ENCODE measurements around the gene ESX1.
"Not testable (repeated sequence)": the region's sequence is repeated elsewhere in the genome, so short reads cannot be mapped to it uniquely, and the experiment has no call there.

ESX1 gene

DNA sequence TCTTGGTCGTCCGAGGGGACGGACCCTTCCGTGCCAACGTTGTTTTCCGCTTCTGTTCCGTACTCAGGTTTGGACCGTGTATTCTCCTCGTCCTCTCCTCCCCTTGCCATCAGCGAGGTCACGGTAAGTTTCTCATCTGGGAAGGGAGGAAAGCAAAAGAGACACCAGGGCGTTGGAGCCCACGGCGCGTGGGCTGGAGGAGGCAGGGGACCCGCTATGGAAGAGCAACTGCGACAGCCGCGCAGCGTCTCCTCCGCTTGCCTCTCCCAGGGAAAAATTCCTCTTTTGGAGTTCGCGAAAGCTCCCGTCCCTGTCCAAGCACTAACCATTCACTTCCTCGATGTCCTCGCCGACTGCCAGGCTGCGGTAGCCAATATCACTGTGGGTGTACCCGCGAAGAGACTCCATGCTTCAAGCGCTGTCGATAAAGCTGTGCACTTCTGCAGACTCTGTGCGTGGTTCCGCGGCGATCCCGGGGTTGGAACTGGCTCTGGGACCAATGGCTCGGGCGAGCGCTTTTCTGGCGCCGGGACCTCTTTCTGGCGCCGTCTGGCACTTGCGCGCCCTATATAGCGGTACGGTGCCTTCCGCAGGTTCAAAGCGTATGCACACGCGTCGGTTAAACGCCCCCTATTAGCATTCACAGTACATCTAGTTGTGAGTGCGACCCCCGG lies at the start of gene ESX1:
Gene ESX1, minus strand, starts transcription at position 492 of the 674 bp plus-strand sequence. Its CDS starts 84 bp downstream, at position 408.
- no peak for DNase-seq (ENCODE audit: low read depth in 3 of 3, low spot score in 1 of 3)

DNA sequence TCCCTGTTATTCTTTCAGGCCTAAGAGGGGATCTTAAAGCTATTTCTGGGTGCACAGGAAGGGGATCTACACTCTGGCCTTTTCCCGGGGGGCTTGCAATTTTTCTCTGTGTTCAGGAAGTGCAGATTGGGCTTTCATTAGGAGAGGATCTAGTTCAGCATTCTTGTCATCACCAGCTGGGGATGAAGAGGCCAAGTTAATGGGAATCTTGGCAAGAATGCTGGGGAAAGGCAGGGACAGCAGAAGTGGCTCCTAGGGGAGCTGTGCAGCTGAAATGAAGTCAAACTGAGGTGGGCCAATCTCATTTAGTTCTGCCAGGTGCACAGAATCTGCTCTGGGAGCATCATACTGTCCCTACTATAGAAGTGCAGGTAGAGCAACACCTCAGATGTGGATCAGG lies 40.9 kb upstream of the ESX1 start:
- no peak for DNase-seq (ENCODE audit: low read depth in 3 of 3, low spot score in 1 of 3)

DNA sequence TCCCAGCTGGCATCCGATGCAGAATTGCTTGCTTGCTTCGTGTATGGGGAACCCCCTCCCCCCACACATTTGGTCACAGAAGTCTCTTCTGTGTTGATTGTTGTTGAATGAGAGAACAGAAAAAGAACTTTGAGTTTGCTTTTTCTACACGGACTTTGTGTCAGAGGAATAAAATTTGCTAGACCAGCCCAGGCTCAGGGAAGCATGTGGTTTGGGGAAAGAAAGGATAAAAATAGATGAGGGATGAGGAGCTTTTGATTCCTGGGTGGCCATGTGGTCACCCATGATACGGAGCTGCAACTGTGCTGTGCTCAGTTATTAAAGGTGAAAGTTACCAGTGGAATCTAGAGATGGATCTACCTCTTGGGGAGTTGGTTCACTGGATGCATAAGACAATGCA lies 34.2 kb upstream of the ESX1 start:
- no peak for DNase-seq (ENCODE audit: low read depth in 3 of 3, low spot score in 1 of 3)

DNA sequence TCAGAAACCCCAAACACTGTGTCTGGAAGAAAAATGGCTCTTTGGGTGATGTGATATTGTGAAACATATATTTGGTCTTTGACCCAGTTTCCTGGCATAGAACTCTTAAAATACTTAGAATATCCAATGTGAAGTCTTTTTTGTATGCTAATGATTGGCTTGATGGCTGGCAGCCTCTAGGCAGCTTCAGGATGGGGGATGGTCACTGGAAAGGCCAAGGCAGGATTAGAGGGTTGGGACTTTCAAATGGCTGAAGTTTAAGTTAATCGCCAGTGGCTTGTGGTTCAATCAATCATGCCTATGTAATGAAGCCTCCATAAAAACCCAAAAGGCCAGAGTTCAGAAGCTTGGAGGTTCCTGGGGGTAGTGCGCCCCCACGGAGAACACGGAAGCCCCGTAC lies 33.5 kb upstream of the ESX1 start:
- DNase-seq (ENCODE audit: low read depth in 3 of 3, low spot score in 1 of 3) = no peak

DNA sequence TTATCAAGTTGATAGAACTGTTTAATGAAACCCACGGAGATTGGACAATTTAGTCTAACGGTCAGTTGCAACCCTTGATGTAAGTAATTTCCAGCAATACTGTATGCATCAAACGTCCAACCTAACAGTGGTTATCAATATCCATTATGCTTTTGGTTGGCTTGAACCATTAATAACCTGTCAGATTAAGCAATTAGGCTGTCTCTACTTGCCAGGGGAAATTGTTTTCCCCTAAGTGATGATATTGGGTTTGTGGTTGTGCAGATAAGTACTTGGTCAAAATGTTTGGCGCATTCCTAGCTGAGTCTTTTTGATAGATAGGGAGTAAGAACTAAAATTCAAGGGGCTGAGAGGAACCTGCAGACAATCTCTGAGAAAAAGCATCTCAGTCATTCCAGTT lies 30.5 kb upstream of the ESX1 start:
- no peak for DNase-seq (ENCODE audit: low read depth in 3 of 3, low spot score in 1 of 3)

DNA sequence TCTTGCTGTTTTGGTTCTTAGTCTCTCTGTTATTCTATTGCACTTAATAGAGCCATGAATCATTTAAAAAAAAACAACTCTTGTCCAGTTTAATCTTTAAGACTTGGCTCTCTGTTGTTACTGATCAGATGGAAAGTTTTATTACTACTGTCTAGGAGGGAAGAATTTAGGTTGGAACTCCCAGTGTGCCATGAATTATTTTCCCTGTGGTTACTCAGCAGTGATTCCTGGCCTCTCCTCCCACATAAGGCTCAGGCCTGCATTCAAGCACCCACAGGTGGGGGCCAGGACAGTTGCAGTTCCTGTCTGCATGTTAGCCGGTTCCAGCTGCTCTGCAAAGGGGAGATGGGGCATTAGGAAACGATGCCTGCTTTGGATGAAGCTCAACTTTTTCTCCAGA lies 29.8 kb upstream of the ESX1 start:
- no peak for DNase-seq (ENCODE audit: low read depth in 3 of 3, low spot score in 1 of 3)

DNA sequence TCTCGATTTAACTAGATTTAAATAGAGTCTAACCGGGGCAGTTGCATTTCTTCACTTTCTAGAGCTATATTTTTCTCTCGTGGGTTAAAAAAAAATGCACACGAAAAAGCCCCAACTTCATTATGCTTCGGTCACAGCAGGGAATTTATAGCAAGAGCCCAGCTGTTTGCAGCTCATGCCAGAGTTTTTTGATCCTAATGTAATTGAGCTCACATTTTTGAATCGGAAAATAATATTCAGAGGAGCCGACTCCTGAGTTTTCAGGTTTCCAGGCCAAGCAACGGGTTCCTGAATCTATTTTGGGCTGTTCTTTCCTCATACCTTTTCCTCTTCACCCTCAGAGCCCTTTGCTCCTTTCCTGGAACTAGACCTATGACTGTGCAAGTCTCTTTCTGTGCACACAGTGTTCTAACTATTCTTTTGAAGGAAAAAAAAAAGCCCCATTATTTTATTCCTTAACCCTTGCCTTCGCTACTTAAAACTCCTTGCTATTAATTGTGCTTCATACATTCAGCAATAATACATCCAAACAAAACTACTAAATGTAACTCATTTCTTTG lies 27.5 kb upstream of the ESX1 start:
- no peak for DNase-seq (ENCODE audit: low read depth in 3 of 3, low spot score in 1 of 3)

DNA sequence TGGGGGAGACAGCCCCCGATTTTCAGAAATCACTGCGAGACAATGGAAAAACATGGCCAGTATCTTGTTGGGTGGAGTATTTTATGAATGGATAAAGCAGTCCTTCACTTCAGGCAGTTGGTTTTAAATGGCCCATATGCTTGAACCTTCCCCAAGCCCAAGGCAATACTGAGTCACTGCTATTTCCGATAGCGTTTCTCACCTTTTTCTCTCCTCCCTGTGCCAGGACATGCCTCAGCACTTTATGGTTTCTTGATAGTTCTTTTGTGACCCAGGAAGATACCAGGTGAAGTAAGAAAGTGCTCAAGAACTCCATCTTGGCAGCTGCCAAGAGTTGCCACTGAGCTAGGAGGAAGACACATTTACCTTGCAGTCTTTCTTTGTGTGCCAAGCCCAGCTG lies 26.8 kb upstream of the ESX1 start:
- no peak for DNase-seq (ENCODE audit: low read depth in 3 of 3, low spot score in 1 of 3)

DNA sequence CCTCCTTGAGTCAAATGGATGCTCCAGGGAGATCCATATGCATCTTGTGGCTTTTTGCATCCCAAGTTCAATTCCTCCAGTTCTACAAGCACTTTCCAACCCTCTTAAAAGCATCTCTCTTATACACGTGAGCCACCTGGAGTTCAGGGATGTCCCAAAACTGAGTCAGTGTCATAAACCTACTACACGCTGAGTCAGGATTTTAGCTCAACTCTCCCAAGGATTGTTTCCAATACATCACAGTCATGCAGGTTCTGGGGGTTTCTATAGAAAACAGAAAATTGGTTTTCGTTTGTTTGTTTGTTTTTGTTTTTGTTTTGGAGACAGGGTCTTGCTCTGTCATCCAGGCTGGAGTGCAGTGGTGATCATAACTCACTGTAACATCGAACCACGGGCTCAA lies 25.9 kb upstream of the ESX1 start:
- DNase-seq (ENCODE audit: low read depth in 3 of 3, low spot score in 1 of 3) = no peak

DNA sequence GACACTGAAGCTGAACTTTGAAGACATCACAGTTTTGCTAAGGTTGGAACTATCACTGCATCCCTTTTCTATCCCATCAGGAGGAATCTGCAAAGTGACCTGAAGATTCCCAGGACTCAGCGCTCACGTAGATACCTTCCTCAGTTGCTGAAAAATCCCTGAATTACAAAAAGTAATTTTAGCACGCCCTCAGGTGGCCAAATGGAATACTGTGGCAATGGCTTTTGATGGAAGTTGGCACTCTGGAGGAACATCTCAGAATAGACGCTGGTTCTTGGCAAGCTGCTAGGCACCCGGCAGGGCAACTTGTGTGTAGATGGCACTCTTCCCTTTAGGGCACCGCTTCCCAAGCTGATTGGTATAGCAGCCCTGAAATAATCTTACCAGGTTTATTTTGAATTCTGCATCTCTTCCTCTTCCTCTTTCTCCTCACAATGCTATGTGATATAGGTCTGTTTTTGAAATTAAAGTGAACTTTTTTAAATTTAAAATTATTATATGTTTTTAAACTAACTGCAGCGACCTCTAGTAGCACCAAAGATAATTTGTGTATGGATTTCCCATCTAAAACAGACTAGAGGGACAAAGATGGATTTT lies 16.3 kb upstream of the ESX1 start:
- no peak for DNase-seq (ENCODE audit: low read depth in 3 of 3, low spot score in 1 of 3)

DNA sequence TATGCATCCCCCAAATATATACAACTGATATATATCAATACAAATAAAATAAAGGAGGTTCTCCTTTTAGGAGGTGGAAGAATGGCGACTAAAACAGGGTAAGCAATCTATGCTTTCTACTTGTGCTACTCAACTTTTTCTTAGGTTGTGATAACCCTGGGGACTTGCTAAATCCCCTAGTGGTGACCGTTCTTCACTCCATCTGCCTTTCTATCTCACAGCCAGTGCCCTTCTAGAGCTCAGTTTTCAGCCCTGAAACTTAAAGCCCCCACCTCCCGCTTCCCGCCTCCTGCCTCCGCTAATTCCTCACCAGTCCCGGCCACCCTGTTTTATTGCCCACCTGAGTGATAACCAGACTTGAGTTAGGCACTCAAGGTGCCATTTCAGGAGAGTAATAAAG lies 15.5 kb upstream of the ESX1 start:
- DNase-seq (ENCODE audit: low read depth in 3 of 3, low spot score in 1 of 3) = no peak

DNA sequence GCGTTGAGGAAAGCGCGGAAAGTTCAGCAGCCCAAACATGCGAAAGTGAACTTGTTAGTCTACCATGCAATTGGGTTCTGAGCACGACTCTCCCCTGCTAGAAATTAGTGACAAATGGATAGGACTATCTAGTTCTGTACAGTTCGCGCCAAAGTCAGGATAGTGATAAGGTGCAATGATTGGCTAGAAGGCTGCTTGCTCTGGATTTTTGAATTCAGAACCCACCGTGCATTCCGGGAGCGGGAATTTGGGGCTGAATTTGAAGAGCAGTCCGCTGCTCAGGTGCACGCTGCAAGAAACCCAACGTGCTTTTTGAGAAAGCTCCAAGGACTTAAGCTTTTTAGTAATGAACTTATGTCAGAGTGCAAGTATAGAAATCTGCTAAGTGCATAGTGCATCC lies 732 bp upstream of the ESX1 start:
- DNase-seq (ENCODE audit: low read depth in 3 of 3, low spot score in 1 of 3) = no peak

DNA sequence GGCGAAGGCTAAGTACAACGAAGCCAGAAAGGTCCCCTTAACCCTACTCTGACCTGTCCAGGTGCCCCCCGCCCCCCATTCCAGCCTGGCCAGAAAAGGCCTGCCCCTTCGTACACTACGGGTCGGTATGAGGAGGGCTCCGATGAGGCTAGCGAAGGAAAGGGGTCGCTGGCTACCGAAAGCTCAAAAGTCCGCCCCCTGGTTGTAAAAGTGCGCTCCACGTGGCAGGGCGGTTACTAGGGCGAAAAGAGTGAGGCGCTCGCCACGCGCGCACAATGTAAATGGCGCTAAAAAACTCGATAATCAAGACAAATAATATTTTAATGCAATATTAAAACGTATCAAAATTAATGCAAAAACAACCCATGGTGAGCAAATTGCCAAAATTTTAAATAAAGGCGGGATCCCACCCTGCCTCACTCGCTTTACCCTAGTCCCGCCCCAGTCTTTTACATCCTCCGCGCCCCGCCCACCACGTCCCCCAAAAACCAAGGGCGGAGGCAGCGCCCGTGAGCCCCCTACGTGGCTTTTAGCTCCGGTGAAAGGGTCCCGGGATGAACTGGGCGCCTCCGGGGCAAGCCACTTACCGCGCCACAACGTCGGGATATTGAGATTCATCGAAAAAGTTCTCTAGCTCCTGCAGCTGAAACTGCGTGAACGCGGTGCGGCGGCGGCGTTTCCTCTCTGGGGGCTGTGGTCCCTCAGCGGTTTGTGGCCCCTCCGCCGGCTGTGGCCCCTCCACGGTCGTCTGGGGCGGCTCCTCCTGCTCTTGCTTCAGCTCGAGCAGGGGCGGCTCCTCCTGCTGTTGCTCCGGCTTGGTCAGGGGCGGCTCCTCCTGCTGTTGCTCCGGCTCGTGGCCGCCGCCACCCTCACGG lies 929 bp downstream of the ESX1 start:
- DNase-seq (ENCODE audit: low read depth in 3 of 3, low spot score in 1 of 3) = no peak

DNA sequence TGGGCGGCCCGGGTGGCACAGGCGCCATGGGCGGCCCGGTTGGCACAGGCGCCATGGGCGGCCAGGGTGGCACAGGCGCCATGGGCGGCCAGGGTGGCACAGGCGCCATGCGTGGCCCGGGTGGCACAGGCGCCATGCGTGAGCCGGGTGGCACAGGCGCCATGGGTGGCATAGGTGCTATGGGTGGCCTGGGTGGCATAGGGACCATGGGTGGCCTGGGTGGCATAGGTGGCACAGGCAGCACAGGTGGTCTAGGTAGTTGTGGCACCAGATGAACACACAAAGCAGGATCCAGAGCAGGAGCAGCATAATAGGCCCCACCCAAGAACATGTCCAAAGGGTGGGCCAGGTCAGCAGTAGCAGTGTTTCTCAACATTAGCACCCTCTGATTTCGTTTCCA lies 4.3 kb downstream of the ESX1 start:
- no peak for DNase-seq (ENCODE audit: low read depth in 3 of 3, low spot score in 1 of 3)

DNA sequence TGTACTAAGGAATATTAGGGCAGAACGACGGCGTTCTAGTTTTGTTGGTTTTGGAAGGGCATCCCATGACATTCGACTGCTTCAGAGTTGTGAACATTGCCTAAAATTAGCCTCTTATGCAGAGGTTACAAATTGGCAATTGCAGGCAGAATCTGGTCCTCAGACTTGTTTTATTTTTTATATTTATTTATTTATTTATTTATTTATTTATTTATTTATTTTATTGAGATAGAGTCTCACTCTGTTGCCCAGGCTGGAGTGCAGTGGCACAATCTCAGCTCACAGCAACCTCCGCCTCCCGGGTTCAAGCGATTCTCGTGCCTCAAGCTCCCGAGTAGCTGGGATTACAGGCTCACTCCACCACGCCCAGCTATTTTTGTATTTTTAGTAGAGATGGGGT lies 24.7 kb downstream of the ESX1 start:
- not testable (repeated sequence) for DNase-seq (ENCODE audit: low read depth in 3 of 3, low spot score in 1 of 3)

DNA sequence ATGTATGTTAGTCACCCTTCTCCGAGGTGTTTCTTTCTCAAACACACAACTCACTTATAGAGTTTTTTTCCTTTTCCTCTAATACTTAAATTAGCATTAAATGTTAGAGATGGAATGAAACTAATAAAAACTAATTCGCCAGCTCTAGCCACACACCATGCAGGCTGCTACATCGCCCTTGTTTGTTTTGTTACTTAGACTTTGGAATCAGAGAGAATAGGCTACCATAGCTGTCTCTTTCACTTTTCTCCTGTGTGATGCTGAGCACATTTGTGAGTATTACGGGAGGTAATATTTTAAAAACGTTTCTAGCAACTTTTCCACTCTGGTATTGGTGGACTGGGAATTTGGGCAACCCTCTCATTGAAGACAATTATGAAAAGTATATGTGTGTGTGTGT lies 43.5 kb downstream of the ESX1 start:
- no peak for DNase-seq (ENCODE audit: low read depth in 3 of 3, low spot score in 1 of 3)

DNA sequence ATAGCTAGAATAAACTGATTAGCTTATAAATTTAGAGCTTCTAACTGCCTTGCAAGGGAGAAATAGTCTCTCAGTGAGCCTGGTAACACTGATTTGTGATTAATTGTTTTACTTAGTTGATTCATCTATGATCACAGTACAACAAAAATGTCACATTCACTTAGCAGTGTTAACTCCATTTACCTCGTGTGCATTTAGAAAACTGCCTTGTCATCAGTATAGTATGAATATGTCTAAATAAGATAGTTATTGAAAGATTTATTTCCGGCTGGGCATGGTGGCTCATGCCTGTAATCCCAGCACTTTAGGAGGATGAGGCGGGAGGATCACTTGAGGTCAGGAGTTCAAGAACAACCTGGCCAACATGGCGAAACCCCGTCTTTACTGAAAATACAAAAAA lies 49.2 kb downstream of the ESX1 start:
- DNase-seq (ENCODE audit: low read depth in 3 of 3, low spot score in 1 of 3) = no peak
